ENCODE results near the gene ACOT11. TPM values are rescaled to one million over a fixed set of nuclear protein-coding genes. Genes with fewer than 3 reads are reported as not detected.

Gene ACOT11
- total and polyA plus RNA-seq, 2 of the 13 experiments (the other 11 are each of a cell fraction or from before 2014, with no cell fraction given): 2.6 to 3.3 TPM

GRCh38 chr1:54649921-54650320, 101.9 kb downstream of the ACOT11 start:
- ChIA-PET CTCF (ENCODE audit: low intra/inter-chr PET ratio, low total read pairs) (no interaction called here), POLR2A (no interaction called here)
- WGBS (ENCODE audit: low lambda C conversion rate): 0% methylated on average over 1 of the region's 1 CpG
- Histone ChIP-seq H3K4me3 (replicated peaks in 1 of 3; ENCODE audit: insufficient read depth in 1 of 3, low read depth in 2 of 3, low read length in 3 of 3) (peak overlapping the region in 2 of 3 experiments; percentile 37 to 60; a peak in 2 of 6 replicates), H4K20me1 (ENCODE audit: insufficient read depth, low read length) (no peaks in the 10 kb centered on the region), H3K9ac (ENCODE audit: insufficient read depth, low read depth, low read length) (peak overlapping the region; percentile 13; the same call in 1 of the 2 replicates), H3K4me2 (ENCODE audit: low read depth, low read length) (peak overlapping the region; percentile 89), H3K9me3 (ENCODE audit: low read length) (no peaks in the 10 kb centered on the region; the same call in 1 of the 2 replicates), H3K79me2 (ENCODE audit: insufficient read depth, low read length) (no peaks in the 10 kb centered on the region), H3K36me3 (replicated peaks in 1 of 2; ENCODE audit: control insufficient read depth in 1 of 2, insufficient read depth in 2 of 2, low read length in 2 of 2) (no peaks in the 10 kb centered on the region), H3K4me1 (ENCODE audit: insufficient read depth, low read length) (peaks cover 57% of the 10 kb centered on the region), H3K27me3 (ENCODE audit: control insufficient read depth in 1 of 2, insufficient read depth in 2 of 2, low read length in 2 of 2) (no peaks in the 10 kb centered on the region), H3K27ac (ENCODE audit: extremely low read length, insufficient read depth, low read length) (peak overlapping the region; percentile 54), H2AFZ (ENCODE audit: low read length) (no peak overlapping the region)
- intact Hi-C loops (cut with micrococcal nuclease; ENCODE audit: unreplicated experiment) (no loop called here), in situ Hi-C loops (cut with HindIII; ENCODE audit: extremely low pct_ligation_motif_present, low pct_unique_long_range_greater_than_20kb) (no loop called here)
- FAIRE-seq (peak; percentile 12), DNase-seq (ENCODE audit: low spot score) (no peak), ATAC-seq (peak; percentile 5; the same call in 2 of the 3 replicates)
- no TSS peak for BruUV-seq (replicated peaks)
- TF ChIP-seq FOXO1 (CRISPR knock-in tag; IDR thresholded peaks at IDR 0.05) (no peak), ZFP36L1 (CRISPR knock-in tag; IDR thresholded peaks at IDR 0.05) (no peak), NR2F1 (CRISPR knock-in tag; IDR thresholded peaks at IDR 0.05) (no peak), ZNF674 (CRISPR knock-in tag; IDR thresholded peaks at IDR 0.05; ENCODE audit: low read depth) (no peak), POLR2AphosphoS2 (IDR thresholded peaks at IDR 0.05; ENCODE audit: low read depth, low read length) (no peak)
- TF ChIP-seq, protein P1, sequence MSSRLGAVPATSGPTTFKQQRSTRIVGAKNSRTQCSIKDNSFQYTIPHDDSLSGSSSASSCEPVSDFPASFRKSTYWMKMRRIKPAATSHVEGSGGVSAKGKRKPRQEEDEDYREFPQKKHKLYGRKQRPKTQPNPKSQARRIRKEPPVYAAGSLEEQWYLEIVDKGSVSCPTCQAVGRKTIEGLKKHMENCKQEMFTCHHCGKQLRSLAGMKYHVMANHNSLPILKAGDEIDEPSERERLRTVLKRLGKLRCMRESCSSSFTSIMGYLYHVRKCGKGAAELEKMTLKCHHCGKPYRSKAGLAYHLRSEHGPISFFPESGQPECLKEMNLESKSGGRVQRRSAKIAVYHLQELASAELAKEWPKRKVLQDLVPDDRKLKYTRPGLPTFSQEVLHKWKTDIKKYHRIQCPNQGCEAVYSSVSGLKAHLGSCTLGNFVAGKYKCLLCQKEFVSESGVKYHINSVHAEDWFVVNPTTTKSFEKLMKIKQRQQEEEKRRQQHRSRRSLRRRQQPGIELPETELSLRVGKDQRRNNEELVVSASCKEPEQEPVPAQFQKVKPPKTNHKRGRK (CRISPR knock-in tag; IDR thresholded peaks at IDR 0.05): no peak
- TF ChIP-seq, protein P2, sequence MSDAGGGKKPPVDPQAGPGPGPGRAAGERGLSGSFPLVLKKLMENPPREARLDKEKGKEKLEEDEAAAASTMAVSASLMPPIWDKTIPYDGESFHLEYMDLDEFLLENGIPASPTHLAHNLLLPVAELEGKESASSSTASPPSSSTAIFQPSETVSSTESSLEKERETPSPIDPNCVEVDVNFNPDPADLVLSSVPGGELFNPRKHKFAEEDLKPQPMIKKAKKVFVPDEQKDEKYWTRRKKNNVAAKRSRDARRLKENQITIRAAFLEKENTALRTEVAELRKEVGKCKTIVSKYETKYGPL (CRISPR knock-in tag; IDR thresholded peaks at IDR 0.05): no peak

Data from HepG2 (cell line).